SIG-M5 treated with dmso at 0.1 percent for 504 hours (cell line): ENCODE data around the gene CIAPIN1.

ENCODE experiments used
- DNase-seq: peaks from one replicate; lab custom pipeline; 2025; ENCODE audit not compliant: unreplicated experiment; lab: John Stamatoyannopoulos, UW

CIAPIN1 gene

GRCh38 chr16:57384248-57385070 lies 62.7 kb downstream of the CIAPIN1 start:
- peak; percentile 46 for DNase-seq

DNA sequence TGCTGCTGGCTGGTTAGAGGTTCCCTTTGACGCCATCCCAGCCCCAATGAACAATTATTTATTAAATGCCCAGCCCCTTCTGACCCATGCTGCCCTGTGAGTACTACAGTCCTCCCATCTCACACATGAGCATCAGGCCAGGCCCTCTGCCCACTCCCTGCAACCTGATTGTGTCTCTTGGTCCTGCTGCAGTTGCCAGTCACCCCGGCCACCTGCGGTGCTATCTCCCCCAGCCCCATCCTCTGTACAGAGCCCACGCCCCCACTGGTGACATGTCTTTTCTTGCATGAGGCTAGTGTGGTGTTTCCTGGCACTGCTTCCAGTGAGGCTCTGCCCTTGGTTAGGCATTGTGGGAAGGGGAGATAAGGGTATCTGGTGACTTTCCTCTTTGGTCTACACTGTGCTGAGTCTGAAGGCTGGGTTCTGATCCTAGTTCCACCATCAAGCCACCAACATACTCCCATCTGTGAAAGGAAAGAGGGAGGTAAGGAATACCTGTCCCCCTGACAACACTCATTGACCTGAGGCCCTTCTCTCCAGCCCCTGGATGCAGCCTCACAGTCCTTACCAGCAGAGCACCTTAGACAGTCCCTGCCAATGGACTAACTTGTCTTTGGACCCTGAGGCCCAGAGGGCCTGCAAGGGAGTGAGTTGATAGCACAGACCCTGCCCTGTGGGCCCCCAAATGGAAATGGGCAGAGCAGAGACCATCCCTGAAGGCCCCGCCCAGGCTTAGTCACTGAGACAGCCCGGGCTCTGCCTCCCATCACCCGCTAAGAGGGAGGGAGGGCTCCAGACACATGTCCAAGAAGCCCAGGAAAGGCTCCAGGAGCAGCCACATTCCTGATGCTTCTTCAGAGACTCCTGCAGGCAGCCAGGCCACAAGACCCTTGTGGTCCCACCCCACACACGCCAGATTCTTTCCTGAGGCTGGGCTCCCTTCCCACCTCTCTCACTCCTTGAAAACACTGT lies 63.6 kb downstream of the CIAPIN1 start:
- peak; percentile 18 for DNase-seq

- DNase-seq, result no peak
Observed at GRCh38 chr16:57382535-57383275, 64.5 kb downstream of the CIAPIN1 start.

- no peak for DNase-seq
Observed at GRCh38 chr16:57381791-57382534, 65.2 kb downstream of the CIAPIN1 start.

- DNase-seq, result no peak
Observed at GRCh38 chr16:57380671-57381462, 66.3 kb downstream of the CIAPIN1 start.

- no peak for DNase-seq
Observed at GRCh38 chr16:57379579-57379978, 67.6 kb downstream of the CIAPIN1 start.
